Neural progenitor cell (in vitro differentiated cells): ENCODE data around the gene UBXN11.

Experiments
- CTCF ChIP-seq: fragments of 200-600 bp; sonication (generic); IDR thresholded peaks from 2 replicates; pipeline ENCODE4 v1.5.1; 2017; ENCODE audit warnings: antibody characterized with exemption, mild to moderate bottlenecking
- EZH2 ChIP-seq: fragments of 200-600 bp; sonication (generic); IDR thresholded peaks from 2 replicates; pipeline ENCODE4 v1.6.1; 2017; ENCODE audit warnings: antibody characterized with exemption, mild to moderate bottlenecking, moderate library complexity
- EZH2phosphoT487 ChIP-seq: fragments of 200-600 bp; sonication (generic); IDR thresholded peaks from 2 replicates; pipeline ENCODE4 v1.6.1; 2017; ENCODE audit warnings: antibody characterized with exemption

DNA sequence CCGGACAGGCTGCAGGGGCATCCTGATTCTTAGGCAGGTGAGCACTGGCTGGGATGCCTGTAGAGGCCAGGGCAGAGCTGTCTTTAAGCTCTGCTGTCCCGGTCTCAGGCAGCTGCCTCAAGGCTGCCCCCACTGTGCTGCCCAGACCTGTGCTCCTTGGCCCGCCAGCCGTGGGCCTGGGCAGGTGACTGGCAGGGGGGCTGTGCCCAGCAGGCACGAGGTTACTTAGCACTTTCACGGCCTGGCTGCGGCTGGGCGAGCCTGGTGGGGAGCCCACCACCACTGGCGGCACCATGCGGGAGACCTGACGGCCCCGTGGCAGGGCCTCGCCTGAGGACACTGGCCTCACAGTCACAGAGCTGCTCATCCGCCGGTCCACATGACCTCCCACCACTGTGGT is 39.3 kb upstream of the UBXN11 start:
- no peak for TF ChIP-seq CTCF
- no peak for TF ChIP-seq EZH2
- TF ChIP-seq EZH2phosphoT487, result no peak
